Measurements from ENCODE around the gene PRKD1.

DNA sequence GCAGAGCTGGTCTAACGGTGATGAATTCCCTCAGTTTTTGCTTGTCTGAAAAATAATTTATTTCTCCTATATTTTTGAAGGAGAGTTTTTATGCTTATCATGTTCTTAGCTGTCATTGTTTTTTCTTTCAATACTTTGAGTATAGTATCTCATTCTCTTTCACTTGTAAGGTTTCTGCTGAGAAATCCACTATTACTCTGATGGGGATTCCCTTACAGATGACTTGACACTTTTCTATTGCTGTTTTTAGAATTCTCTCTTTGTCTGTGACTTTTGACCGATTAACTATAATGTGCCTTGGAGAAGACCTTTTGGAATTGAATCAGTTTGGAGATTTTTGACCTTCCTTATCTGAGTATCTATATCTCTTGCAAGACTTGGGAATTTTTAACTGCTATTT, 139.6 kb downstream of the PRKD1 start:
- TF ChIP-seq, protein P1, sequence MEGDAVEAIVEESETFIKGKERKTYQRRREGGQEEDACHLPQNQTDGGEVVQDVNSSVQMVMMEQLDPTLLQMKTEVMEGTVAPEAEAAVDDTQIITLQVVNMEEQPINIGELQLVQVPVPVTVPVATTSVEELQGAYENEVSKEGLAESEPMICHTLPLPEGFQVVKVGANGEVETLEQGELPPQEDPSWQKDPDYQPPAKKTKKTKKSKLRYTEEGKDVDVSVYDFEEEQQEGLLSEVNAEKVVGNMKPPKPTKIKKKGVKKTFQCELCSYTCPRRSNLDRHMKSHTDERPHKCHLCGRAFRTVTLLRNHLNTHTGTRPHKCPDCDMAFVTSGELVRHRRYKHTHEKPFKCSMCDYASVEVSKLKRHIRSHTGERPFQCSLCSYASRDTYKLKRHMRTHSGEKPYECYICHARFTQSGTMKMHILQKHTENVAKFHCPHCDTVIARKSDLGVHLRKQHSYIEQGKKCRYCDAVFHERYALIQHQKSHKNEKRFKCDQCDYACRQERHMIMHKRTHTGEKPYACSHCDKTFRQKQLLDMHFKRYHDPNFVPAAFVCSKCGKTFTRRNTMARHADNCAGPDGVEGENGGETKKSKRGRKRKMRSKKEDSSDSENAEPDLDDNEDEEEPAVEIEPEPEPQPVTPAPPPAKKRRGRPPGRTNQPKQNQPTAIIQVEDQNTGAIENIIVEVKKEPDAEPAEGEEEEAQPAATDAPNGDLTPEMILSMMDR (IDR thresholded peaks at IDR 0.05): no peak
- TF ChIP-seq POLR2A (IDR thresholded peaks at IDR 0.05): no peak
